Fibroblast of skin of right quadriceps (primary cell): ENCODE measurements around the gene LOXHD1.

Experiments used
- DNase-seq: peaks from one replicate; pipeline ENCODE4 v3.0.0-alpha.2; 2013

LOXHD1 gene

GRCh38 chr18:46675112-46675511, 18.1 kb upstream of the LOXHD1 start:
- no peak for DNase-seq

- peak; percentile 19 for DNase-seq
Observed at GRCh38 chr18:46672062-46672970, 15.3 kb upstream of the LOXHD1 start.

- no peak for DNase-seq
Observed at GRCh38 chr18:46668694-46669093, 11.7 kb upstream of the LOXHD1 start.

- no peak for DNase-seq
Observed at GRCh38 chr18:46668135-46668534, 11.1 kb upstream of the LOXHD1 start.

GRCh38 chr18:46663539-46663938, 6.5 kb upstream of the LOXHD1 start:
- DNase-seq = no peak

GRCh38 chr18:46660957-46661749, 4.1 kb upstream of the LOXHD1 start:
- no peak for DNase-seq

- no peak for DNase-seq
Observed at GRCh38 chr18:46659484-46659883, 2.5 kb upstream of the LOXHD1 start.

GRCh38 chr18:46656326-46657114, 500 bp downstream of the LOXHD1 start:
- DNase-seq = no peak

- no peak for DNase-seq
Observed at GRCh38 chr18:46652372-46652771, 4.6 kb downstream of the LOXHD1 start.

- no peak for DNase-seq
Observed at GRCh38 chr18:46650681-46651080, 6.3 kb downstream of the LOXHD1 start.

GRCh38 chr18:46649071-46649862, 7.8 kb downstream of the LOXHD1 start:
- DNase-seq = no peak

- DNase-seq = no peak
Observed at GRCh38 chr18:46646468-46646867, 10.6 kb downstream of the LOXHD1 start.

GRCh38 chr18:46642561-46642960, 14.5 kb downstream of the LOXHD1 start:
- no peak for DNase-seq

GRCh38 chr18:46641917-46642316, 15.1 kb downstream of the LOXHD1 start:
- no peak for DNase-seq

- DNase-seq = no peak
Observed at GRCh38 chr18:46639386-46639785, 17.6 kb downstream of the LOXHD1 start.

GRCh38 chr18:46636040-46636630, 20.9 kb downstream of the LOXHD1 start:
- no peak for DNase-seq

GRCh38 chr18:46632401-46633071, 24.5 kb downstream of the LOXHD1 start:
- peak; percentile 31 for DNase-seq

- no peak for DNase-seq
Observed at GRCh38 chr18:46630991-46631390, 26.0 kb downstream of the LOXHD1 start.

GRCh38 chr18:46630160-46630559, 26.9 kb downstream of the LOXHD1 start:
- DNase-seq = no peak

- DNase-seq = no peak
Observed at GRCh38 chr18:46629361-46629760, 27.7 kb downstream of the LOXHD1 start.

GRCh38 chr18:46628206-46628605, 28.8 kb downstream of the LOXHD1 start:
- DNase-seq = no peak
